Measurements from ENCODE around the gene NAA16.

DNA sequence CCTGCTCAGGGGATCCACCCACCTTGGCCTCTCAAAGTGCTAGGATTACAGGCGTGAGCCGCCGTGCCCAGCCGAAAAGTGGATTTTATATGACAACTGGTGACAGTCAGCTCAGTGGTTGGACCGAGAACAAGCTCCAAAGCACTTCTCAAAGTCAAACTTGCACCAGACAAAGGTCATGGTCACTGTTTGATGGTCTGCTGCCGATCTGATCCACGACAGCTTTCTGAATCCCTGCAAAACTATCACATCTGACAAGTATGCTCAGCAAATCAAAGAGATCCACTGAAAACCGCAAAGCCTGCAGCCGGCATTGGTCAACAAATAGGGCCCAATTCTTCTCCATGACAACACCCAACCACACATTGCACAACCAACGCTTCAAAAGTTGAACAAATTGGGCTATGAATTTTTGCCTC is 21.6 kb upstream of the NAA16 start:
- TF ChIP-seq EZH2 (IDR thresholded peaks at IDR 0.05; ENCODE audit: borderline replicate concordance, insufficient read depth, low read length, poor library complexity, severe bottlenecking) (no peak), POLR2AphosphoS5 (IDR thresholded peaks at IDR 0.05) (no peak), RAD21 (conservative IDR thresholded peaks at IDR 0.05) (no peak), SMC3 (conservative IDR thresholded peaks at IDR 0.05; ENCODE audit: poor library complexity) (no peak)
- TF ChIP-seq, protein P1, sequence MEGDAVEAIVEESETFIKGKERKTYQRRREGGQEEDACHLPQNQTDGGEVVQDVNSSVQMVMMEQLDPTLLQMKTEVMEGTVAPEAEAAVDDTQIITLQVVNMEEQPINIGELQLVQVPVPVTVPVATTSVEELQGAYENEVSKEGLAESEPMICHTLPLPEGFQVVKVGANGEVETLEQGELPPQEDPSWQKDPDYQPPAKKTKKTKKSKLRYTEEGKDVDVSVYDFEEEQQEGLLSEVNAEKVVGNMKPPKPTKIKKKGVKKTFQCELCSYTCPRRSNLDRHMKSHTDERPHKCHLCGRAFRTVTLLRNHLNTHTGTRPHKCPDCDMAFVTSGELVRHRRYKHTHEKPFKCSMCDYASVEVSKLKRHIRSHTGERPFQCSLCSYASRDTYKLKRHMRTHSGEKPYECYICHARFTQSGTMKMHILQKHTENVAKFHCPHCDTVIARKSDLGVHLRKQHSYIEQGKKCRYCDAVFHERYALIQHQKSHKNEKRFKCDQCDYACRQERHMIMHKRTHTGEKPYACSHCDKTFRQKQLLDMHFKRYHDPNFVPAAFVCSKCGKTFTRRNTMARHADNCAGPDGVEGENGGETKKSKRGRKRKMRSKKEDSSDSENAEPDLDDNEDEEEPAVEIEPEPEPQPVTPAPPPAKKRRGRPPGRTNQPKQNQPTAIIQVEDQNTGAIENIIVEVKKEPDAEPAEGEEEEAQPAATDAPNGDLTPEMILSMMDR (IDR thresholded peaks at IDR 0.05; ENCODE audit: poor library complexity, severe bottlenecking): no peak
